ENCODE data around the gene GRIN2D. TPM values are rescaled to one million over a fixed set of nuclear protein-coding genes. Genes with fewer than 3 reads are reported as not detected.

The GRIN2D gene
- total and polyA plus RNA-seq, 2 of the 8 experiments (the other 6 are each of a cell fraction or from before 2014, with no cell fraction given) = 2.2 to 12.4 TPM

DNA sequence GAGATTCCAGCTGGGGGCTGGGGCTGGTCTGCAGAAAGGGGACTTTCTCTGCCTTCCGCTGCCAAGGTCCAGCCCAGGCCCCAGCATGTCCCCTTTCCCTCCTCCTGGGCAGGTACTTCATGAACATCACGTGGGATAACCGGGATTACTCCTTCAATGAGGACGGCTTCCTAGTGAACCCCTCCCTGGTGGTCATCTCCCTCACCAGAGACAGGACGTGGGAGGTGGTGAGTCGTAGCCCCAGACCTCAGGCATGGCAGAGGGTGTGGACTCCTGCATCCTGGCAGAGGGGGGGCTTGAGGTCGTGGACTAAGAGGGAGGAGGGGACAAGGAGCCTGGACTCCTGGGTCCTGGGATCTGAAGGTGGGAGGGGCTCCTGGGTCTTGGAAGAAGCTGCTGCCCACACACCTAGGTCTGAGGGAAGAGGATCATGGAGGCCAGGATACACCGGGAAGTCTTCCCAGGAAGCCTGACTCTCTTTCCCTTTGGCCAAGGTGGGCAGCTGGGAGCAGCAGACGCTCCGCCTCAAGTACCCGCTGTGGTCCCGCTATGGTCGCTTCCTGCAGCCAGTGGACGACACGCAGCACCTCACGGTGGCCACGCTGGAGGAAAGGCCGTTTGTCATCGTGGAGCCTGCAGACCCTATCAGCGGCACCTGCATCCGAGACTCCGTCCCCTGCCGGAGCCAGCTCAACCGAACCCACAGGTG, 20.6 kb downstream of the GRIN2D start:
- Histone ChIP-seq H3K23me2 (ENCODE audit: low read depth, low read length) (peaks cover 4% of the 10 kb centered on the region; the same call in 1 of the 2 replicates), H3K18ac (ENCODE audit: extremely low read depth, low read length) (peak overlapping the region; percentile 71), H3K56ac (replicated peaks; ENCODE audit: insufficient read length, low read depth, low read length) (no peak overlapping the region), H3K36me3 (ENCODE audit: control insufficient read depth in 2 of 4, insufficient read depth in 4 of 4, low read length in 3 of 4) (no peaks in the 10 kb centered on the region), H4K91ac (replicated peaks; ENCODE audit: insufficient read length, low read length) (peak overlapping the region; percentile 51), H2BK15ac (ENCODE audit: low read length) (0 out of 2 replicates have a peak overlapping the region, but pooled peaks have one; percentile 88), H4K8ac (ENCODE audit: extremely low read depth, insufficient read depth, low read length) (peak overlapping the region; percentile 76), H4K5ac (ENCODE audit: insufficient read length, low read depth, low read length) (peak overlapping the region; percentile 9), H2BK20ac (ENCODE audit: low read length) (peak overlapping the region; percentile 61; the same call in 1 of the 2 replicates), H3K14ac (ENCODE audit: insufficient read length) (no peak overlapping the region), H2BK120ac (replicated peaks; ENCODE audit: low read depth, low read length) (no peak overlapping the region), H2BK12ac (ENCODE audit: low read depth, low read length) (peak overlapping the region; percentile 90; the same call in 1 of the 2 replicates), H3K27me3 (replicated peaks in 1 of 4; ENCODE audit: control insufficient read depth in 3 of 4, extremely low read depth in 1 of 4, insufficient read depth in 3 of 4, low read length in 3 of 4) (no peaks in the 10 kb centered on the region; a peak in 1 of 7 replicates), H4K20me1 (replicated peaks in 1 of 2; ENCODE audit: control insufficient read depth in 1 of 2, insufficient read depth in 2 of 2, low read length in 2 of 2) (peaks cover 0 to 1% of the 10 kb centered on the region in 2 experiments), H2AFZ (ENCODE audit: low read length) (no peak overlapping the region), H3K4me1 (replicated peaks in 1 of 4; ENCODE audit: control insufficient read depth in 3 of 4, insufficient read depth in 4 of 4, low read length in 3 of 4) (peaks cover 0 to 18% (median 8%) of the 10 kb centered on the region in 4 experiments; a peak in 5 of 7 replicates), H2BK5ac (ENCODE audit: low read depth, low read length) (peak overlapping the region; percentile 62; the same call in 1 of the 2 replicates), H3K23ac (ENCODE audit: insufficient read length) (no peak overlapping the region), H3K4me3 (ENCODE audit: extremely low read depth in 1 of 4, insufficient read depth in 2 of 4, low read depth in 3 of 4, low read length in 4 of 4) (peak overlapping the region in 3 of 4 experiments; percentile 23 to 55 (median 40); a peak in 5 of 8 replicates), H3K9me3 (ENCODE audit: insufficient read depth in 2 of 2, low read depth in 1 of 2, low read length in 1 of 2) (no peaks in the 10 kb centered on the region; a peak in 1 of 4 replicates), H3K4ac (replicated peaks; ENCODE audit: insufficient read length, low read depth, low read length) (peak overlapping the region; percentile 74), H3K79me1 (ENCODE audit: low read depth, low read length) (peaks cover 3% of the 10 kb centered on the region; the same call in 1 of the 2 replicates), H2AK5ac (ENCODE audit: low read depth, low read length) (0 out of 2 replicates have a peak overlapping the region, but pooled peaks have one; percentile 5), H3K79me2 (ENCODE audit: control insufficient read depth in 1 of 2, insufficient read depth in 2 of 2, low read length in 2 of 2) (no peaks in the 10 kb centered on the region), H3K9ac (replicated peaks in 1 of 4; ENCODE audit: extremely low read depth in 1 of 4, low read depth in 3 of 4, low read length in 3 of 4) (peak overlapping the region in 1 of 4 experiments; percentile 14; a peak in 1 of 7 replicates), H3K27ac (ENCODE audit: low read depth, low read length) (no peak overlapping the region), H3K4me2 (ENCODE audit: insufficient read depth in 1 of 2, low read depth in 2 of 2, low read length in 2 of 2) (peak overlapping the region; percentile 63 to 65)
- no peak for FAIRE-seq
- ChIA-PET POLR2A (ENCODE audit: partially characterized antibody) (interaction anchor here (0.6 to 3.4 kb wide), 12 partner anchors 8 to 159 kb away, joined by 3 to 57 read pairs (median 4); partner anchors contain the start of genes GRIN2D, KDELR1, SYNGR4 and TMEM143), CTCF (ENCODE audit: partially characterized antibody) (interaction anchor here (1.1 to 2.4 kb wide), 8 partner anchors 8 to 100 kb away, joined by 3 to 11 read pairs (median 4); partner anchors contain the start of genes KDELR1, SYNGR4 and TMEM143)
- DNase-seq (ENCODE audit: low read depth in 1 of 2, low spot score in 2 of 2) = peak in 1 of 2 experiments; percentile 70
- WGBS, 2 experiments (ENCODE audit: extremely low coverage in 1 of 2, insufficient coverage in 1 of 2, insufficient read length in 1 of 2, insufficient replicate concordance in 2 of 2, low coverage in 1 of 2, low lambda C conversion rate in 2 of 2, missing lambda C conversion rate in 1 of 2) = 71% methylated on average over 24 of the region's 24 CpGs; no CpG with 5 or more reads in 1 of the 2 experiments
- no peak for TF ChIP-seq POLR2AphosphoS5 (IDR thresholded peaks at IDR 0.05; ENCODE audit: low read depth, low read length)
- TF ChIP-seq, protein P1, sequence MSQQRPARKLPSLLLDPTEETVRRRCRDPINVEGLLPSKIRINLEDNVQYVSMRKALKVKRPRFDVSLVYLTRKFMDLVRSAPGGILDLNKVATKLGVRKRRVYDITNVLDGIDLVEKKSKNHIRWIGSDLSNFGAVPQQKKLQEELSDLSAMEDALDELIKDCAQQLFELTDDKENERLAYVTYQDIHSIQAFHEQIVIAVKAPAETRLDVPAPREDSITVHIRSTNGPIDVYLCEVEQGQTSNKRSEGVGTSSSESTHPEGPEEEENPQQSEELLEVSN (IDR thresholded peaks at IDR 0.05) = no peak
- TF ChIP-seq BRCA1 (IDR thresholded peaks at IDR 0.05; ENCODE audit: low read depth, low read length) = no peak
- TF ChIP-seq TEAD4 (IDR thresholded peaks at IDR 0.05; ENCODE audit: low read depth, low read length) = no peak
- TF ChIP-seq, protein P2, sequence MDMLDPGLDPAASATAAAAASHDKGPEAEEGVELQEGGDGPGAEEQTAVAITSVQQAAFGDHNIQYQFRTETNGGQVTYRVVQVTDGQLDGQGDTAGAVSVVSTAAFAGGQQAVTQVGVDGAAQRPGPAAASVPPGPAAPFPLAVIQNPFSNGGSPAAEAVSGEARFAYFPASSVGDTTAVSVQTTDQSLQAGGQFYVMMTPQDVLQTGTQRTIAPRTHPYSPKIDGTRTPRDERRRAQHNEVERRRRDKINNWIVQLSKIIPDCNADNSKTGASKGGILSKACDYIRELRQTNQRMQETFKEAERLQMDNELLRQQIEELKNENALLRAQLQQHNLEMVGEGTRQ (IDR thresholded peaks at IDR 0.05; ENCODE audit: low read length) = no peak
- TF ChIP-seq POLR2A (IDR thresholded peaks at IDR 0.05; ENCODE audit: control extremely low read depth in 1 of 2, low read depth in 2 of 2, low read length in 2 of 2) = no peak
- no peak for TF ChIP-seq ASH2L (IDR thresholded peaks at IDR 0.05; ENCODE audit: low read length)
- no peak for TF ChIP-seq EZH2 (IDR thresholded peaks at IDR 0.05; ENCODE audit: low read depth, low read length, severe bottlenecking)
- no peak for TF ChIP-seq KDM4A (IDR thresholded peaks at IDR 0.05; ENCODE audit: low read depth, low read length, severe bottlenecking)
- 0 out of 2 replicates have a peak, but pooled peaks have one; percentile 2 for TF ChIP-seq TBP (IDR thresholded peaks at IDR 0.05; ENCODE audit: low read depth, low read length)

Data from H1 (cell line).